GM21717 (cell line): ENCODE results near the gene NDUFB5.

ENCODE experiments used
- ATAC-seq: cut with Tn5 transposase; IDR thresholded peaks from one replicate; pipeline ENCODE4 v1.9.1; 2021; ENCODE audit warnings: mild to moderate bottlenecking, moderate library complexity; ENCODE audit not compliant: unreplicated experiment

NDUFB5 gene

GRCh38 chr3:179604321-179605078 lies at the start of gene NDUFB5, which contains the start of gene MRPL47:
Gene NDUFB5, plus strand, starts transcription at chr3:179604794. Its CDS starts 22 bp downstream, at chr3:179604816.
Gene MRPL47, minus strand, starts transcription at chr3:179604638. Its CDS starts 14 bp downstream, at chr3:179604624.
- peak; percentile 96 for ATAC-seq

- no peak for ATAC-seq
Measured at GRCh38 chr3:179558742-179559364, 45.7 kb upstream of the NDUFB5 start.

GRCh38 chr3:179560791-179561190 lies 43.8 kb upstream of the NDUFB5 start:
- ATAC-seq, result no peak

- ATAC-seq, result peak; percentile 98
Measured at GRCh38 chr3:179562591-179563270, 41.9 kb upstream of the NDUFB5 start, which contains the start of gene ACTL6A. Gene ACTL6A, plus strand, starts transcription at chr3:179562926. Its CDS starts 167 bp downstream, at chr3:179563093.

GRCh38 chr3:179563271-179563783 lies 41.3 kb upstream of the NDUFB5 start:
- peak; percentile 47 for ATAC-seq

- ATAC-seq, result no peak
Measured at GRCh38 chr3:179565496-179565895, 39.1 kb upstream of the NDUFB5 start.

- ATAC-seq, result no peak
Measured at GRCh38 chr3:179580992-179581391, 23.6 kb upstream of the NDUFB5 start.

GRCh38 chr3:179589143-179589542 lies 15.5 kb upstream of the NDUFB5 start:
- ATAC-seq, result peak; percentile 59

- no peak for ATAC-seq
Measured at GRCh38 chr3:179590669-179591068, 13.9 kb upstream of the NDUFB5 start.

GRCh38 chr3:179591313-179591712 lies 13.3 kb upstream of the NDUFB5 start:
- no peak for ATAC-seq

- ATAC-seq, result no peak
Measured at GRCh38 chr3:179599531-179599930, 5.1 kb upstream of the NDUFB5 start.

GRCh38 chr3:179603321-179603720 lies 1.3 kb upstream of the NDUFB5 start:
- no peak for ATAC-seq

- ATAC-seq, result no peak
Measured at GRCh38 chr3:179603831-179604230, 763 bp upstream of the NDUFB5 start.

- no peak for ATAC-seq
Measured at GRCh38 chr3:179606534-179607085, 2.0 kb downstream of the NDUFB5 start.

- ATAC-seq, result peak; percentile 62
Measured at GRCh38 chr3:179608931-179609720, 4.5 kb downstream of the NDUFB5 start.

GRCh38 chr3:179610066-179610465 lies 5.5 kb downstream of the NDUFB5 start:
- no peak for ATAC-seq

- ATAC-seq, result no peak
Measured at GRCh38 chr3:179613807-179614206, 9.2 kb downstream of the NDUFB5 start.

- no peak for ATAC-seq
Measured at GRCh38 chr3:179615458-179616173, 11.0 kb downstream of the NDUFB5 start.

- no peak for ATAC-seq
Measured at GRCh38 chr3:179622023-179622422, 17.4 kb downstream of the NDUFB5 start.

GRCh38 chr3:179624451-179624850 lies 19.9 kb downstream of the NDUFB5 start:
- no peak for ATAC-seq
